Stimulated activated CD8-positive, alpha-beta memory T cell treated with anti-CD3 and anti-CD28 coated beads, Interleukin-4, amount 100 ng/mL, for 24 hours (primary cell): ENCODE measurements around the gene SLC27A5.
A peak's percentile ranks its signal among the peaks of the same experiment; 100 is the strongest.

Source experiments
- DNase-seq: peaks from one replicate; pipeline ENCODE4 v3.0.0-alpha.2; 2020; ENCODE audit warnings: low read depth

SLC27A5 gene, protein sequence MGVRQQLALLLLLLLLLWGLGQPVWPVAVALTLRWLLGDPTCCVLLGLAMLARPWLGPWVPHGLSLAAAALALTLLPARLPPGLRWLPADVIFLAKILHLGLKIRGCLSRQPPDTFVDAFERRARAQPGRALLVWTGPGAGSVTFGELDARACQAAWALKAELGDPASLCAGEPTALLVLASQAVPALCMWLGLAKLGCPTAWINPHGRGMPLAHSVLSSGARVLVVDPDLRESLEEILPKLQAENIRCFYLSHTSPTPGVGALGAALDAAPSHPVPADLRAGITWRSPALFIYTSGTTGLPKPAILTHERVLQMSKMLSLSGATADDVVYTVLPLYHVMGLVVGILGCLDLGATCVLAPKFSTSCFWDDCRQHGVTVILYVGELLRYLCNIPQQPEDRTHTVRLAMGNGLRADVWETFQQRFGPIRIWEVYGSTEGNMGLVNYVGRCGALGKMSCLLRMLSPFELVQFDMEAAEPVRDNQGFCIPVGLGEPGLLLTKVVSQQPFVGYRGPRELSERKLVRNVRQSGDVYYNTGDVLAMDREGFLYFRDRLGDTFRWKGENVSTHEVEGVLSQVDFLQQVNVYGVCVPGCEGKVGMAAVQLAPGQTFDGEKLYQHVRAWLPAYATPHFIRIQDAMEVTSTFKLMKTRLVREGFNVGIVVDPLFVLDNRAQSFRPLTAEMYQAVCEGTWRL

DNA sequence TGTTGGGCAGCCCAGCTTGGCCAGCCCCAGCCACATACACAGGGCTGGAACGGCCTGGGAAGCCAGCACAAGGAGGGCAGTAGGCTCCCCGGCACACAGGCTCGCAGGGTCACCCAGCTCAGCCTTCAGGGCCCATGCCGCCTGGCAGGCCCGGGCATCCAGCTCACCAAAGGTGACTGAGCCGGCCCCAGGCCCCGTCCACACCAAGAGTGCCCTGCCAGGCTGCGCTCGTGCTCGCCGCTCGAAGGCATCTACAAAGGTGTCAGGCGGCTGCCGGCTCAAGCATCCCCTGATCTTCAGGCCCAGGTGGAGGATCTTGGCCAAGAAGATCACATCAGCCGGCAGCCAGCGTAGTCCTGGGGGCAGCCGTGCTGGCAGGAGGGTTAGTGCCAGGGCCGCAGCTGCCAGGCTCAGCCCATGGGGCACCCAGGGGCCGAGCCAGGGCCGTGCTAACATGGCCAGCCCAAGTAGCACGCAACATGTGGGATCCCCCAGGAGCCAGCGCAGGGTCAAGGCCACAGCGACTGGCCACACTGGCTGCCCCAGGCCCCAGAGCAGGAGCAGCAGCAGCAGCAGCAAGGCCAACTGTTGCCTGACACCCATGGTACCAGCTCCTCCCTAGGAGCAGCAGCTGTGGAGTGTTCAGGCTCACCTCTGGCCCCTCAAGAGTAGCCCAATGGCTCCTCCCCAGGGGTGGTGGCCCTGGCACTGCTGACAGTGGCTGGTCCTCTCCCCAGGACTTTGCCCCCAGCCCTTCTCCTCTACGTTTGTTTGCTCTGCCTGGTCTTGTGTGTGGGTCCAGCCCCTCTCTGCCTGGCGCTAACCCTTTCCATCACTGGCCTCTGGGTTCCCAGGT lies at the start of gene SLC27A5:
Gene SLC27A5, minus strand, starts transcription at position 640 of the 856 bp plus-strand sequence. Its CDS starts 37 bp downstream, at position 603.
- no peak for DNase-seq

DNA sequence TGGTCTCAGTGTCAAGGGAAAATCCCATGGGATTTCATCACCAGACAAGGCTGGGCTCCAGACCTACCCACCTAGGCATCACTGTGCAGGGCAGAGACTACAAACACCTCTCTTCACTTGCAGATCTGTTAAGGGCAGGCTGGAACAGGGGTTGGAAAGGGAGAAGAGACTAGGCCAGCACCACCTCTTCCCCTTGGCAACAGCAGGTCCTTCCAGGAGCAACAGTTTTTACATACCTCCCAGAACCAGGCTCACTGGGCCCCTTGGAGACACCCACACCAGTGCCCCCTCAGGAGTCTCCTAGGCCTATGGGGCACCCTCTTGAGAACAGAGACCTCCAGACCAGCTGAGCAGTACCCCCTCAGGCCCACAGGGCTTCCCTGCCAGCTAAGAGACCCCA lies 49.1 kb upstream of the SLC27A5 start:
- DNase-seq = no peak

DNA sequence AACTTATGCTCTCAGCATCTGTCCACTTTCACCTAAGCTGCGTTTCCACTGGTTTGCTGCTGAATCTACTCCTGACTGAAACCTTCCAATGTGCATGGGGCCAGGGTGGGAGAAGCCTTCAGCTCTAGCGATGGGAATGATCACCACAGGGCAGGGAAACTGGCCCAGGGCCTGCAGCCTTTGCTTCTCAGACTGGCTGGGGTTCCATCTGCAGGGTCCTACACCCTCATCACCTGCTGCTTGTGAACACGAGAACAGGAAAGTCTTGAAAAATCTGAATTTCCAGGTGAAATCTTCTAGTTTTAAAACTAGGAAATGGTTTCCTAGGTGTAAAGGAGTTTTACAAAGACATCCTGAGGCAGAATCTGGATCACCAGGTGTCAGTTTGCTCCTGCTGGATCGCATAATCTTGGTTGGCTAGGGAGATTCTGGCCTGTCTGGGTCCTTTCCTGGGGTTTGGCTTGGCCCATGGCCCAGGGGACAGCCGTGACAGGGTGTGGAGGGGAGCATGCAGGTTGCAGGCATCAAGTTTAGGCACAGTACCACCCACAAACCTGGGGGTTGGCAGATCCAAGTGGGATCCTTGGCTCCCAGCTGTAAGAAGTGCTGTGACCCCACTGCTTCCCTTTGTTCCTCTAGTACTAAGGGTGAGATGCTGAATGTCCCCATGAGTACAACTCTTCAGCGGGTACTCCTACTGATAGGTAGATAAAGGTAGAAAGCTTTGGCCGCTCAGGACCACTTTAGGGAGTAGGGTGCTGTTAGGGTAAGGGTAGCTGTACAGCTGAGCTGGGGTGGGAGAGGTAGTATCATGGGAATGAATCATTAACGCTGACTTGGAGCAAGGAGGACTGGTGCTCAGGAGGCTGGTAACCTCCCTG lies 48.5 kb upstream of the SLC27A5 start:
- DNase-seq = no peak

DNA sequence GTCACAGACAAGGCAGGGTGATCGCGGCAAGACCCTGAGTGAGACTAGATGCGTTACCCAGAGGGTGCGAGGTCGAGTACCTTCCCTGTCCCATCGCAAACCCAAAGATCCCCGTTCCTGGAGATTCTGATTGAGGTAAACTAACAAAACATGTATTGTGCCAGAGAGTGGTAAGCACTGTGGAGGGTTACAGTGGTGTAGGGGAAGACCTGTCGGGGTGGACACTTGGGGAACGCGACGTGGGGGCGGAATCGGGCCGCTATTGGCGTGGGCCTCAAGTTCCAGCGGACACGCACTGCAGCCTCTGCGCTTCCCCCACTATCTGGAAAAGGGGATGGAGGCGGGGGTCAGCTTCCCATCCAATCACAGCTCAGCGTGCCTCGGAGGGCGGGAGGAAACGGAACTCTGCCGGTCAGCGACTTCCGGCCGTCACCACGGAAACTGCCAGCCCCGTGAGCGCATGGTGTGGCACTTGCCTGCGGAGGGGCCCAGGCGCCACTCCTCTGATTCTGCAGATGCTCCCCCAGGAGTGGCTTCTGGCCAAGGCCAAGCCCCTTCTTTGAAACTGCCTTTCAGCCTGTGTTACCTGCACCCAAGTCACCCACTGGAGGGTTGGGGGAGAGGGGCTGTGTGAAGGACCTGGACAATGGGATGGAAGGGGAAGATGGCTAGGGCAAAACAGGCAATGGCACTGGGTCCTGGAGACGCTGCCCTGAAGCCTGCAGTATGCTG lies 47.6 kb upstream of the SLC27A5 start:
- peak; percentile 75 for DNase-seq

DNA sequence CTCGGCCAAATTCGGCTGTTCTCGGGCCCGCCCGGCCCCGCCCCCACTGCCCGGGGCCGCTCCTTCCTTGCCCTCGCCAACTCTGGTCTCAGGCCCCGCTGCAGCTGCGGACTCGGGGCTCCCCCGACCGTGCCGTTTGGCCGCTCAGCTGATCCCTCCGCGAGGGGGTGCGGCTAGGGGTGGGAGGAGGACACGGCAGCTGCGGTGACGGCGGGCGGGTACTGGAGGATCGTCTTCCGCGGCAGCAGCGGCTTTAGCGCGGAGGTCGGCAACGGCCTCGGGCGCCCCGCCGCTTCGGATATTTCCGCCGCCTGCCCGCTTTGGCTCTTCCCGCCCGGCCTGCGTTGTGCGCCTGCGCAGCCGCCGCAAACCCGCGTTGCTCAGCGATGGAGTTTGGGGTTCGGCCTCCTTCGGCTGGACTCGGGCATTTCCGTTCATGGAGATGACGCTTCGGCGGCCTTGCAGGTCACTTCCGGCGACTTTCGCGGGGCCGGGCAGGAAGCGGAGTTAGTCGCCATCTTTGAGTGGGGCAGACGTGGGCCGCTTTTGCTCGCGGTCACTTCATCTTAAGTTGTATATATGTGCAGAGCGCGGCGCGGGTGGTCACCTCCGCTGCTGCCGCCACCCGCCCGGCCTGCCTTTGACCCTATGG lies 47.0 kb upstream of the SLC27A5 start:
- peak; percentile 100 for DNase-seq

DNA sequence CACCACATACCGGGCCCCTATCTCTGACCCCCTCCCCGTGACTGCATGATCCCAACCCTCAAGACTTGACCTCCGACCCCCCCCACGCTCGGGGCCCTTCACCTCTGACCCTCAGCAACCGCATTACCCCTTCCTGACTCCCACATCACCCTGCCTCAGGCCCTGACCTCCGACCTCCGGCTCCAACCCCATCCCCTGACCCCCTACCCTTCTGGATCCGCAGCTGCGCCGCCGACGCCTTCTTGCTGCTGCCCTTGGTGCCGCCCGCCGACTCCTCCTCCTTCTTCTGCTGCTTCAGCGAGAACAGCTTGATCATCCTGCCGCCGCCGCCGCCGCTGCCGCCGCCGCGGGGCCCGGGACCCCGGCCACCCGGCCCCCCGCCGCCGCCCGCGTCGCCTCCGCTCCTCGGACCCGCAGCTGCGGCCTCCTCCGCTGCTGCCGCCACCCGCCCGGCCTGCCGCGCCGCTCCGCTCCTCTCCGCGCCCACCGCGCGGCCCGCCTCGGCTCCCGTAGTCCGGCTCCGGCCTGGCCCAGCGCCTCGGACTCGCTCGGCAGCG lies 46.4 kb upstream of the SLC27A5 start, which contains the start of gene UBE2M:
Gene UBE2M, minus strand, starts transcription at position 546 of the 557 bp plus-strand sequence. Its CDS starts 230 bp downstream, at position 316.
- no peak for DNase-seq

DNA sequence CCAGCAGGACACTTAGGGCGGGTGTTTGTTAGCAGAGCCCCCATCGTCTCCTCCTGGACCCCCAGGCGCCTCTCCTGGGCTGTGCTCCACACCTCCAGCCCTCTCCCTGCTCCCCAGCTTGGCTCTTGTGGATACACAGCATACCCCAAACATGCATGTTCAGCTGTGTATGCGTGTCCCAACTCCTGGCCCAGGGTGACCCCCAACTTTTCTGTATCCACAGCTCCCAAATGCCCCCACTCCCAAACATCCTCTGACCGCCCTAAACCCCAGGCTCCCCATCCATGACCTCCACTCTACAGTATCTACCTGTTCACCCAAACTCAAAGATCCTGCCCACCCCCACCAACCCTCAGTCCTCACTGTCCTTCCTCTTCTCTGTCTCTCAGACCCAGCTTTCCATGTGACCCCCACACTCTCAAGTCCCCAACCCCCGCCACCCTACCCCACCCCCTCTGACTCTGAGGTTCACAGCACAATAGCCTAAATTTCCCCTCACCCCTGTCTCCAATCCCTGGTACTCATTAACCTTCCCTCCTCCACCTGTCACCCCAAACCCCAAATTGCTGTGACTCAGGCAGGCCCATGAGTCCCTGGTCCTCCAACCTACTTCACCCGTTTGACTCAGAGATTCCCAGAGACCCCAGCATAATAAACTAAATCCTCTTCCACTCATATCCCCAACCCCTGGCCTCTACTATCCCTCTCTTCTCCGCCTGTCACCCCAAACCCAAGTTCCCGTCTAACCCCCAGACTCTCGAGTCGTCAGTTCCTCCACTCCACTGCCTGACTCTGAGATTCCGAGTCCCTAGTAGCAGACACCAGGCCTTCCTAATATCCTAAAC lies 45.7 kb upstream of the SLC27A5 start:
- no peak for DNase-seq

DNA sequence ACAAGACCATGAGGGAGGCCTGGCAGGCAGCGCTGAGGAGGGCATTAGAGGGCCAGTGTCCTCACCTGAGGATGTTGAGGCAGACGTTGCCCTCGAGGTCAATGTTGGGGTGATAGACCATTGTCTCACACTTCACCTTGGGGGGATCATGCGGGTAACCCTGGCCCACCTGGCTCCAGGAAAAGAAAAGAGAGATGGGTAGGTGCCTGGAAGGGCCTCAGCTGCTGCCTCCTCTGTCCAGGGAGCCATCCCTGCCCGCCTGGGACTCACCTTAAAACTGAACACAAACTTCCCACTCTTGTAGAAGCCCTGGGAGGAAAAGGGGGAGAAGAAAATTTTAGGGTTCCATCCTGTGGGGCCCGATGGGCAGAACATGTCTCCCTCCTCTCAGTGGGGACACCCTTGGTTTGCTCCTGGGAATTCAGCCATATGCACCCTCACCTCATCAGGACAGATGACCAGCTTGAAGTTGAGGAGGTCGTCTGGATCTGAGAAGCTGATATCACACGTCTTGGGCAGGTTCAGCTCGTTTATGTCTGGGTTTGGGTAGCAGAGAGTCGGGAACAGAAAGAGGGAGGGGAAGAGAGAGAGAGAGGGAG lies 44.9 kb upstream of the SLC27A5 start:
- DNase-seq = no peak

DNA sequence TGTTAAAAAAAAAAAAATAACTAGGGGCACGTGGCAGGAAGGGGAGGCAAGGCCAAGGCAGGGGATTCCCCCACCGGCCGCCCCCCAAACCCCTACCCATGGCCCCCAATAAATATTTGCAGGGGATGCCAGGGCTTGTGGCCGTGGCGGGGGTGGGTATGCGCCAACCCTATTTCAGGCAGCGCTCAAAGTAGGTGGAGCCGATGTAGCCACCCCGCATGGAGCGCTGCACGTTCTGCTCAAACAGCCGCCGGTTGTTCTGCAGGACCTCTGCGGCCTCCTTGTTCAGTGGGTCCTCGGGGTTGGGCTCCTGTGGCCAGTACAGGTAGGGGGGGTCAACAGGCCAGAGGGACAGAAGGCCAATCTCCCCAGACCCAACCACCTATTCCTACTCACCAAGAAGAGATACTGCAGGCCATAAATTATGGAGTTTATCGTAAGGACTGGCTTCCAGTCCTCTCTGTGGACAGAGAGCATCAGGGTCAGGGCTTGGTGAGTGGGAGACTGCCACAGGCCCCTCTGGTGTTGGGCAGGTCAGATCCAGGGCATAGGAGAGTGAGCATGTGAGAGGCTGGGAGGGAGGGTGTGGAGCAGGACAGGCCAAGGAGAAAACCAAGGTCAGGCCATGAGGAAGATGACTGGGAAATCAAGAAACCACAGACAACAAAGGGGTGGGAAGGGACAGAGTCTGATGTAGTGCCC lies 44.3 kb upstream of the SLC27A5 start:
- no peak for DNase-seq

DNA sequence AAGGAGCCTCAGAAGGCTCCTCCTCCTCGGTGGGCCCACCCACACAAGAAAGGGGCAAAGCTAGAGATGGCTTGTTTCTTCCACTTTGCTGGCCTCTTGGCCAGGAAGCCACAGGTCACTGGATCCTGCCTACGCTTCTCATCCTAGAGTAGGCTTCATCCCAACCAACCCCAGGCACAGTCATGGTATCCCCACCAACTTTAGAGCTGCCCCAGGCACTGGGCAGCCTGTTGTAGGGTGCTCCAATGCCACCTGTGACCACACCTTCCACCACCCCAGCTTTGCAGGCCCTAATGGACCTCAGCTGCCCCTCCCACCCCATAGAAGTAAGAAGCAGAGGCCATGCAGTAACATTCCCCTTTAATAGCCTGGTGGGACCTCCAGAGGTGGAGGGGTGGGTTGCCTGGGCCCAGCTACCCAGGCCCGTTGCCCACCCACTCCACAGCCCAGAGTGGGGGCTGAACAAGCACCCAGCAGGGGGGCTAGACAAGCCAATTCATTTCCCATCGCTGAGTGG lies 43.6 kb upstream of the SLC27A5 start:
- no peak for DNase-seq

DNA sequence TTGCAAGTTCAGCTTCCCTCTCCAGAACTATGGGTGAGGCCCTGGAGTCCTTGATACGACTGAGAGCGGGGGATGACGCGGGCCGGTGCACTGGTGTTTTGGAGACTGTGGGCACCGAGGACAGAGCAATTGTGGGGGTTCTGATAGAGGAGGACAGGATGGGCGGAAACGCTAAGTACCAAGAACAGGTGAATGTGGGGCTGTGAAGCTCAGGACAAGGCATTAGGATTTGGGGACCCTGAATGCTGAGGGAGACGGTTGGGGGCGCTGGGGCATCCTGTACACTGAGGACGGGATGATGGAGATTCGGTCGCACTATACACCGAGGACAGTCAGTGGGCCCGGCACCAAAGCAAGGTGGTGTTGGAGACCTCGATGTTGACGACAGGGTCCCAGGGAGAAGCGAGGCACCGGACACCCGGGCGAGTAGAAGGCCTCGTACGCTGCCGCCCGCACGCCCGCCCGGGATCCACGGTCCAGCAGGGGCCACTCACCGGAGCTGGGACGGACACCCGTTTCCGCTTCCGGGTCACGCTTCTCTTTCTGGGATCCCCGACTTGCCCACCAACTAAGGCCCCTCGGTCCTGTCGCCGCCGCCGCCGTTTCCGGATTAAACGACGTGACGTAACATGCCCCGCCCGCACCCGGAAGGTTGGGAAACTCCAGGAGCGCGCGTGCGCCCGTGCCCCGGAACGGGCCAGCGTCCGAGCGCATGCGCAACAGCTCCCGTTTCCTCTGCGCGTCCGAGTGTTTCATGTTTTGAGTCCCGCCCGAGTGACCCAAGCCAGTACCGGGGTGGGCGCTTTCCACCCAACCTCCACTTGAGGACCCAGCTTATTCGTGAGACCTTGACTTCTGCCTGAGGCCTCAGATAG lies 42.9 kb upstream of the SLC27A5 start, which contains the start of gene CHMP2A:
Gene CHMP2A, minus strand, starts transcription at position 612 of the 875 bp plus-strand sequence. CDS start 893 bp downstream, outside the sequence.
- DNase-seq = peak; percentile 98

DNA sequence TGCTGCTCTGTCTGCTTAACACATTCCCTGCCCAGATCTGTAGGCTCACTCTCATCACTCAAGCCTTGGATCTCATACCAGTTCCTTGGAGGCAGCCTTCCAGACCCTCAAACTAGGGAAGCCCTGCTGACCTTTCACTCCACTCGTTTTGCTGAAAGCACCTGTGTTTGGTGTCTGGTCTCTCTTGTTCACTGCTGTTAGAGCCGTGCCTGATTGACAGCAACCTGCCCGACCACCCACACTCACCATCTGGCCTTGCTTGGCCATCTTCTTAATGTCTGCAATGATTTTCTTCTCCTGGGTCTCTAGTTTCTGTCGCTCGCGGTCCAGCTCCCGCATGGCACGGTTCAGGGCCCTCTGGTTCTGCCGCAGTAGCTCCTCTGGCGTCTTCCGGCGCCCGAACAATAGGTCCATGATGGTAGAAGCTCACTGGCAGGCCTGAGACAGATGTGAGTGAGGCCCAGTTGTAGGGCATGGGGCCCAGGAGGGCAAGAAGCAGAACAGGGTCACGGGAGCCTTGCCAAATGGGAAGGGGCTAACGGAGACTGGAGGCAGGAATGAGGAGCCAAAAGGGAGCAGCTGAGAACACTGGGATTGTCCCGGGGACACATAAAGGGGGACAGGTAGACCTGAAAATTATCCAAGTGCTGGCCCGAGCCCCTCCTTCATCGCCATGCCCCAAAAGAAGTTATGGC lies 42.2 kb upstream of the SLC27A5 start:
- no peak for DNase-seq

DNA sequence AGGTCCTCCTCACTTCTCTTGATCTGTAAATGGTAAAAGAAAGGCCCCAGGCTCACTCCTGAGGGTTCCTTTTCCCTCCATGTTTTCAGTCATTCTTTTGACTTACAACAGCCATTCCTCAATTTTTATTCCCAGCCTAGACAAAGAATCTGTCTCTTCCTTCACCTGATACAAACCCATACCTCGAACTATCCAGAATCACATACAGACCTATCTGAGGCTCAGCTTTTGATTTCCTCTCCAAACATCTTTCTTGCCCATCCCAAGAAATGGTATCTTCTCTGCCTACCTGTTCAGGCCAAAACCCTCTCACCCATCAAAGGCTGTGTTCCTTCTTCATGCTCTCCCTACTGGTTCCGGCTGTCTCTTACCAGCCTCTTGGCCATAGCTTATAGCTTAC lies 40.9 kb upstream of the SLC27A5 start:
- DNase-seq = no peak

DNA sequence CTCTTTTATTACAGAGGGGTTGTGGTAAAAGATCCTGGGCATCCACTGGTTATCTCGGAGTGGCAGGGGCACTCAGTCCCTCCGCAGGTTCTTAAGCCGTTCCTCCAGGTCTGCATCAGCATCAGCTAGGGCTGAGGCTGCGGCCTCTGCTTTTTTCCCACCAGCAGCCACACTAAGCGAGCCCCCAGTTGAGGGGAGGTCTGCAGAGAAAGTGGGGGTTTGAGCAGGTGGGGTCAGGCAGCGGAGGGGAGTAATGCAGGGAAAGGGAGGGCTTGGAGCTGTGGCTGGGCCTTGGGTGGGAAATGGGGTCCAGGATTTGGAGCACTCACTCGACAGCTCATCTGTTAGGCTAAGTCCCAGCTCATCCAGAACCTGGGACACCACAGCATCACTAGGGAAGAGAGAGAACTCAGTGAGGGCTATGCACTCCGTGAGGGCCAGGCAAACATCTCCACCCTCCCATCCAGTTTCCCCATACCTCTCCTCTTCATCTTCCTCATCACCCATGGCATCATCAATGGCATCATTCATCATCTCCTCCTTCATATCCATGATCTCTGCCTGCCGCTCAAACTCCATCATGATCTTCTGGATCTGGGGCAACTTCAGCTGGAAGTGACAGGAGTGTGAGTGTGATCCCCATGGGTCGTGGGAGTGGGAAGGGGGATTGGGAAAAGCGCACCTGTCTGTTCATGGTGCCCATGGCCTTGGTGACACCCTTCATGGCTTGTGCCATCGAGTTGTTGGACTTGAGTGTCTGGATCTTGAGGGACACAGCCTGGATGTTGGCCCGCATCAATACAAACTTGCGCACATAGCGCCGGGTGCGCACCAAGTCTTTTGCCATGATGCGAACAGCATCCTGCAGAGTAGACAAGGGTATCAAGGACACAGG lies 40.0 kb upstream of the SLC27A5 start:
- no peak for DNase-seq

DNA sequence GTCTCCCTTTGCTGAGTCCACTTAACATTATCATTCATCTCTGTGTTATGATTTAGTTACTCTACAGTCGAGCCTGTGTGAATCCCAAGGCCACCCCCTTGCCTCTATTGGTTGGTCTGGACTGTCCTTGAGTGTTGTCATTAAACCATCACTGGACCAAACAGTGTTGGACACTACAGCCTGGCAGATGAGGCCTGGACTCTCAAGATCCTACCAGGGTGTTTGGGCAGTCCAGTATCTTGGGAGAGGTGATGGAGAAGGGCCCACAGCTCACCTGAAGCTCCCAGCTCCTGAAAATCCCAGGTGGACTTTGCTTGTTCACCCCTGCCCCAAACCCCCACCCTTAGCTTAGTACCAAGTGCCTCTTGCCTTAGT lies 39.3 kb upstream of the SLC27A5 start:
- DNase-seq = no peak
